Tibial nerve (tissue), 4 donors: ENCODE measurements around the gene ACTN1. TPM values are rescaled to one million over a fixed set of nuclear protein-coding genes. Genes with fewer than 3 reads are reported as not detected.
"Not testable (repeated sequence)": the region's sequence is repeated elsewhere in the genome, so short reads cannot be mapped to it uniquely, and the experiment has no call there.

Experiments used
- DNase-seq, 2 donors: peaks; one replicate each; pipeline ENCODE4 v3.0.0-alpha.2; 2019; ENCODE audit warnings: low spot score in 2 of 2
- H3K27ac ChIP-seq, 4 donors: fragments of 200-600 bp; sonication (generic) in 3 of 4; one replicate each; pipeline ENCODE4 v1.5.1; 2017 to 2019; ENCODE audit warnings: mild to moderate bottlenecking in 1 of 4
- H3K27me3 ChIP-seq, 2 donors: fragments of 200-600 bp; sonication (generic) in 1 of 2; one replicate each; pipeline versions ENCODE4 v1.5.1 to v1.6.0; 2017 to 2019
- H3K36me3 ChIP-seq, 3 donors: fragments of 200-600 bp; sonication (generic); one replicate each; pipeline ENCODE4 v1.5.1; 2018 to 2019
- H3K4me1 ChIP-seq, 4 donors: fragments of 200-600 bp; sonication (generic) in 3 of 4; one replicate each; pipeline ENCODE4 v1.5.1; 2017 to 2019
- H3K4me3 ChIP-seq, 4 donors: fragments of 200-600 bp; sonication (generic) in 3 of 4; one replicate each; pipeline ENCODE4 v1.5.1; 2017 to 2019; ENCODE audit warnings: mild to moderate bottlenecking in 1 of 4, moderate library complexity in 1 of 4
- H3K9me3 ChIP-seq, 4 donors: fragments of 200-600 bp; sonication (generic) in 3 of 4; one replicate each; pipeline ENCODE4 v1.5.1; 2017 to 2019
- CTCF ChIP-seq, 5 experiments: fragments of 200-600 bp in 3 of 5; fragments of 450-650 bp in 2 of 5; sonication (generic) in 3 of 5; IDR thresholded peaks; one replicate each; pipeline ENCODE4 v1.5.1; 2016 to 2019; ENCODE audit warnings: antibody characterized with exemption in 5 of 5, mild to moderate bottlenecking in 3 of 5, moderate library complexity in 2 of 5
- EP300 ChIP-seq, 2 donors: sonication (generic); formaldehyde crosslinking; IDR thresholded peaks; one replicate each; pipeline ENCODE4 v1.6.1; 2017; ENCODE audit warnings: antibody characterized with exemption in 2 of 2, mild to moderate bottlenecking in 1 of 2
- POLR2A ChIP-seq, 2 donors: fragments of 450-650 bp; IDR thresholded peaks; one replicate each; pipeline ENCODE4 v1.6.1; 2017; ENCODE audit warnings: antibody characterized with exemption in 2 of 2, mild to moderate bottlenecking in 2 of 2, moderate library complexity in 2 of 2
- WGBS, 2 donors: methylation state at CpG; one replicate each; pipeline ENCODE4 v1.1.5; 2018; 5-methylcytosine and 5-hydroxymethylcytosine counted together
- total RNA-seq, 4 donors: library from RNA; depleted of rRNA; stranded (reverse); fragments of >200 nt; gene quantifications; one replicate each; pipeline ENCODE4 v1.1.0, GENCODE V29; 2016

Gene ACTN1
- total RNA-seq, 4 donors from 2014 or later, result 130 to 273 (median 152) TPM

- no peak for DNase-seq
- TF ChIP-seq POLR2A (IDR thresholded peaks at IDR 0.05) (no peak), CTCF (IDR thresholded peaks at IDR 0.05) (no peak), EP300 (IDR thresholded peaks at IDR 0.05) (no peak)
- peaks cover 0 to 63% (median 30%) of the 10 kb centered on the region in 4 donors for H3K4me1 ChIP-seq
- 90 to 93% methylated on average over 4 to 5 of the region's 5 CpGs for WGBS, 2 donors
- H3K27ac ChIP-seq, result no peak overlapping the region
- H3K36me3 ChIP-seq, result peaks cover 0 to 24% (median 0%) of the 10 kb centered on the region in 3 donors
- no peaks in the 10 kb centered on the region for H3K9me3 ChIP-seq
- H3K27me3 ChIP-seq, result no peaks in the 10 kb centered on the region
- H3K4me3 ChIP-seq, result no peak overlapping the region
These were observed 5.5 kb downstream of the ACTN1 start for GRCh38 chr14:68973639-68974038.

GRCh38 chr14:68973219-68973565 is 5.9 kb downstream of the ACTN1 start:
- H3K4me3 ChIP-seq, H3K27me3 ChIP-seq, H3K9me3 ChIP-seq, DNase-seq, H3K27ac ChIP-seq: not testable (repeated sequence)
- Histone ChIP-seq H3K4me1 (peaks cover 0 to 68% (median 33%) of the 10 kb centered on the region in 4 donors), H3K36me3 (peaks cover 0 to 24% (median 0%) of the 10 kb centered on the region in 3 donors)
- WGBS, 2 donors, result 85 to 88% methylated on average over 6 of the region's 6 CpGs

- TF ChIP-seq EP300 (IDR thresholded peaks at IDR 0.05) (no peak), POLR2A (IDR thresholded peaks at IDR 0.05) (no peak), CTCF (IDR thresholded peaks at IDR 0.05) (no peak)
These were observed 6.4 kb downstream of the ACTN1 start for GRCh38 chr14:68972507-68973218.

GRCh38 chr14:68971411-68972035 is 7.6 kb downstream of the ACTN1 start:
- Histone ChIP-seq H3K4me3 (no peak overlapping the region), H3K27me3 (no peaks in the 10 kb centered on the region), H3K36me3 (peaks cover 0 to 24% (median 0%) of the 10 kb centered on the region in 3 donors), H3K9me3 (no peaks in the 10 kb centered on the region), H3K4me1 (peaks cover 0 to 72% (median 32%) of the 10 kb centered on the region in 4 donors), H3K27ac (no peak overlapping the region)
- WGBS, 2 donors, result 84 to 85% methylated on average over 9 of the region's 9 CpGs
- no peak for DNase-seq
- TF ChIP-seq EP300 (IDR thresholded peaks at IDR 0.05) (no peak), CTCF (IDR thresholded peaks at IDR 0.05) (no peak), POLR2A (IDR thresholded peaks at IDR 0.05) (no peak)

More at GRCh38 chr14:68972507-68973218, 6.4 kb downstream of the ACTN1 start:
- Histone ChIP-seq H3K4me1 (peaks cover 0 to 71% (median 33%) of the 10 kb centered on the region in 4 donors), H3K27me3 (no peaks in the 10 kb centered on the region), H3K36me3 (peaks cover 0 to 24% (median 0%) of the 10 kb centered on the region in 3 donors), H3K27ac (no peak overlapping the region), H3K9me3 (no peaks in the 10 kb centered on the region), H3K4me3 (no peak overlapping the region)
- no peak for DNase-seq
- 86 to 88% methylated on average over 14 of the region's 14 CpGs for WGBS, 2 donors

- no peaks in the 10 kb centered on the region for H3K27me3 ChIP-seq
- no peak overlapping the region for H3K4me3 ChIP-seq
- H3K9me3 ChIP-seq, result no peaks in the 10 kb centered on the region
- TF ChIP-seq CTCF (IDR thresholded peaks at IDR 0.05), result no peak
- TF ChIP-seq EP300 (IDR thresholded peaks at IDR 0.05), result no peak
- WGBS, 2 donors, result 69 to 80% methylated on average over 5 of the region's 5 CpGs
- peak overlapping the region in 3 of 4 donors; percentile 59 to 74 (median 67) for H3K27ac ChIP-seq
- peaks cover 0 to 24% (median 0%) of the 10 kb centered on the region in 3 donors for H3K36me3 ChIP-seq
- peaks cover 0 to 71% (median 31%) of the 10 kb centered on the region in 4 donors for H3K4me1 ChIP-seq
- DNase-seq, result no peak
These were observed 8.4 kb downstream of the ACTN1 start for GRCh38 chr14:68970736-68971135.
